ENCODE data around the gene FBXW7.

Gene FBXW7

GRCh38 chr4:152372444-152372843 lies 163.4 kb downstream of the FBXW7 start:
- H3K4me3 Mint-ChIP-seq, result peak overlapping the region in 1 of 3 experiments; percentile 13
- no peak overlapping the region for H3K27ac Mint-ChIP-seq
- H3K4me1 Mint-ChIP-seq, result peaks cover 28% of the 10 kb centered on the region
- TF ChIP-seq, protein P1, sequence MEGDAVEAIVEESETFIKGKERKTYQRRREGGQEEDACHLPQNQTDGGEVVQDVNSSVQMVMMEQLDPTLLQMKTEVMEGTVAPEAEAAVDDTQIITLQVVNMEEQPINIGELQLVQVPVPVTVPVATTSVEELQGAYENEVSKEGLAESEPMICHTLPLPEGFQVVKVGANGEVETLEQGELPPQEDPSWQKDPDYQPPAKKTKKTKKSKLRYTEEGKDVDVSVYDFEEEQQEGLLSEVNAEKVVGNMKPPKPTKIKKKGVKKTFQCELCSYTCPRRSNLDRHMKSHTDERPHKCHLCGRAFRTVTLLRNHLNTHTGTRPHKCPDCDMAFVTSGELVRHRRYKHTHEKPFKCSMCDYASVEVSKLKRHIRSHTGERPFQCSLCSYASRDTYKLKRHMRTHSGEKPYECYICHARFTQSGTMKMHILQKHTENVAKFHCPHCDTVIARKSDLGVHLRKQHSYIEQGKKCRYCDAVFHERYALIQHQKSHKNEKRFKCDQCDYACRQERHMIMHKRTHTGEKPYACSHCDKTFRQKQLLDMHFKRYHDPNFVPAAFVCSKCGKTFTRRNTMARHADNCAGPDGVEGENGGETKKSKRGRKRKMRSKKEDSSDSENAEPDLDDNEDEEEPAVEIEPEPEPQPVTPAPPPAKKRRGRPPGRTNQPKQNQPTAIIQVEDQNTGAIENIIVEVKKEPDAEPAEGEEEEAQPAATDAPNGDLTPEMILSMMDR (IDR thresholded peaks at IDR 0.05; ENCODE audit: unreplicated experiment in 3 of 3), result no peak
- no peaks in the 10 kb centered on the region for H3K9me3 Mint-ChIP-seq
- H3K36me3 Mint-ChIP-seq (ENCODE audit: low read depth), result no peaks in the 10 kb centered on the region
- no peaks in the 10 kb centered on the region for H3K27me3 Mint-ChIP-seq (ENCODE audit: low read depth)

- Mint-ChIP-seq H3K9me3 (no peaks in the 10 kb centered on the region), H3K4me3 (no peak overlapping the region), H3K27me3 (ENCODE audit: low read depth) (no peaks in the 10 kb centered on the region), H3K36me3 (ENCODE audit: low read depth) (peaks cover 12% of the 10 kb centered on the region), H3K27ac (no peak overlapping the region), H3K4me1 (peaks cover 27% of the 10 kb centered on the region)
- TF ChIP-seq, protein P1 (IDR thresholded peaks at IDR 0.05; ENCODE audit: unreplicated experiment in 3 of 3), result peak; percentile 27 to 62 (median 43)
Observed at GRCh38 chr4:152369902-152370295, 166.0 kb downstream of the FBXW7 start.

DNA sequence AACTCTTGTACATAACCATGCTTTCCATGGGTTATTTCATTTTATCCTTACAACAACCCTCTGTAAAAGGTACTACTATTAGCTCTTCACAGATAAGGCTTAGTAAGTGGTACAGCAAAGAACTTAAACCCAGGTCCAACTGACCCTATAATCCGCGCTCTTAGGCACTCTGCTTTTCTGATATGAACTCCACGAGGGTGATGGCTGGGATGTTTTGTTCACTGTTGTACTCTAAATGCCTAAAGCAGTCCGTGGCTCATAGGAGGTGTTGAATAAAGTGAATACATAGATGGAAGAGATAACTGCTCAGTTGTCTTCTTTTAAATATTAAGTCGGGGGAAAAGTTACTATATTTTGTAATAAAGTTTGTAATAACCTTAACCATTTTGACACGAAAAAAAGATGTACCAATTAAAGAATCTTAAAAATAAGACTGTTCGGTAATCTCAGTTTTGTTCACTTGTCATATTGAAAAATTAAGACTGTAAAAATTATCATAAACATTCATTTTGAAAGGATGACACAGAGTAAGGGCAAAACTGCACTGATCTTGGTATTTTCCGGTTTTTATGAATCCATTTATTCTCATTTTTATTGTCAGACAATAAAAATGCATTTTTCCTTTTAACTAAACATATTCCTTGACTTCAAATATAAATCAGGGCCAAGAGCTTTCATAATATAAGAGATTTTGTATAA lies 166.5 kb downstream of the FBXW7 start:
- Mint-ChIP-seq H3K27me3 (ENCODE audit: low read depth) (no peaks in the 10 kb centered on the region), H3K4me1 (peaks cover 21% of the 10 kb centered on the region), H3K27ac (no peak overlapping the region), H3K9me3 (no peaks in the 10 kb centered on the region), H3K36me3 (ENCODE audit: low read depth) (peaks cover 13% of the 10 kb centered on the region), H3K4me3 (no peak overlapping the region)
- TF ChIP-seq, protein P1 (IDR thresholded peaks at IDR 0.05; ENCODE audit: unreplicated experiment in 3 of 3), result no peak

DNA sequence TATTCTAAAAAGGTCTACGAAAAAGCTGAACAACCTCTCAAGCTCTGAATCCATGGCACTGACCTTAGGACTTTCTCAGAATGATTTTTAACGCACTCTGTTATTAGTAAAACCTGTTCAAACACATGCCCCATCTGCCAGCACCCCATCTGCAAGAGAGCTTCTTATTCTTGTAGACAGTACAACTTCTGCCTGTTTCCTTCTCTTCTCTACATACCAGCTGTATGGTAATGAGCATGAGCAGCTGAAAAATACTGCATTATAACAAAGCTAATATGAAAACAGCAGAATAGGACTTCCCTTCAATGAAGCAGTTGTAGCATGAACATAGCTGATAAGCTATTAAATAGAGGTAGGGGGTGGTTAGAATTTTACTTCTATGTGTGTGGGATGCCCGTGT lies 167.9 kb downstream of the FBXW7 start:
- Mint-ChIP-seq H3K4me3 (no peak overlapping the region), H3K36me3 (ENCODE audit: low read depth) (peaks cover 13% of the 10 kb centered on the region), H3K9me3 (no peaks in the 10 kb centered on the region), H3K27me3 (ENCODE audit: low read depth) (no peaks in the 10 kb centered on the region), H3K27ac (no peak overlapping the region), H3K4me1 (peaks cover 14% of the 10 kb centered on the region)
- TF ChIP-seq, protein P1 (IDR thresholded peaks at IDR 0.05; ENCODE audit: unreplicated experiment in 3 of 3), result no peak

- TF ChIP-seq, protein P1 (IDR thresholded peaks at IDR 0.05; ENCODE audit: unreplicated experiment in 3 of 3), result no peak
- H3K4me1 Mint-ChIP-seq, result peaks cover 10% of the 10 kb centered on the region
- H3K36me3 Mint-ChIP-seq (ENCODE audit: low read depth), result peaks cover 13% of the 10 kb centered on the region
- no peak overlapping the region for H3K4me3 Mint-ChIP-seq
- no peak overlapping the region for H3K27ac Mint-ChIP-seq
- no peaks in the 10 kb centered on the region for H3K27me3 Mint-ChIP-seq (ENCODE audit: low read depth)
- no peaks in the 10 kb centered on the region for H3K9me3 Mint-ChIP-seq
Observed at GRCh38 chr4:152364883-152365282, 171.0 kb downstream of the FBXW7 start.

DNA sequence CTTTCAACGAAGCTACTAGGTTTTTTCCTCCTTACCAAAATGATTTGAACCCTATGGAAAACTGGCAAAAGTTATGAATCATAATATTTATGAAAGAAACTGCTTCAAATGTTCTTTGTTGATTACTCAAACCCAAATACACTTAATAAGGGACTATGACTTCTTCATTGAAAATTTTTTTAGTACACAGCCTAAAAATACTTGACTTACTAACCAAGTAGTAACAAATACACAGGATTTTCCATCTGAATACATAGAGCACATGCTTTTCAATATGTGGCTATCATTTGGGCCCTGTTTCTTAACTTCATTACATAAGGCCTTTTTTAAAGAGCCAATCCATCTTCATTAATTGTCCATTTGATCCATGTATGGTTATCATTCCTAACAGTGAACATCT lies 171.5 kb downstream of the FBXW7 start:
- no peak overlapping the region for H3K27ac Mint-ChIP-seq
- no peak overlapping the region for H3K4me3 Mint-ChIP-seq
- TF ChIP-seq, protein P1 (IDR thresholded peaks at IDR 0.05; ENCODE audit: unreplicated experiment in 3 of 3), result no peak
- H3K4me1 Mint-ChIP-seq, result peaks cover 8% of the 10 kb centered on the region
- H3K36me3 Mint-ChIP-seq (ENCODE audit: low read depth), result peaks cover 13% of the 10 kb centered on the region
- no peaks in the 10 kb centered on the region for H3K9me3 Mint-ChIP-seq
- H3K27me3 Mint-ChIP-seq (ENCODE audit: low read depth), result no peaks in the 10 kb centered on the region
